OCI-LY7 (cell line): Measurements from ENCODE around the gene NES. TPM values are rescaled to one million over a fixed set of nuclear protein-coding genes. Genes with fewer than 3 reads are reported as not detected.
A peak's percentile ranks its signal among the peaks of the same experiment; 100 is the strongest.

Experiments used
- BruUV-seq: library from RNA; stranded (reverse); fragments of 400-500 nt; replicated peaks from 2 replicates; lab custom pipeline; 2021; lab: Mats Ljungman, UMichigan
- CTCF ChIA-PET: fragments of 300-600 bp; sonication (Branson Sonifier 250); formaldehyde crosslinking; loops from one replicate; lab custom pipeline; 2022; ENCODE audit warnings: antibody characterized with exemption; ENCODE audit not compliant: unreplicated experiment; lab: Charles Lee
- POLR2A ChIA-PET: fragments of 300-600 bp; sonication (Branson Sonifier 250); formaldehyde crosslinking; loops from one replicate; lab custom pipeline; 2022; ENCODE audit warnings: antibody characterized with exemption; lab: Charles Lee
- DNase-seq: peaks from one replicate; pipeline ENCODE4 v3.0.0-alpha.2; 2015; ENCODE audit warnings: low spot score
- H2AFZ ChIP-seq: fragments of 200-600 bp; sonication (generic), shearing (Covaris generic); 2 replicates; pipeline ENCODE4 v1.6.1; 2014; ENCODE audit warnings: mild to moderate bottlenecking, antibody characterized with exemption, low read length, moderate library complexity
- H3K27ac ChIP-seq: fragments of 200-600 bp; sonication (generic); 2 replicates; pipeline ENCODE4 v1.5.1; 2014; ENCODE audit warnings: mixed run types, low read depth, mild to moderate bottlenecking, moderate library complexity, low read length, inconsistent platforms; ENCODE audit not compliant: poor library complexity, severe bottlenecking
- H3K36me3 ChIP-seq: fragments of 200-600 bp; sonication (generic); 2 replicates; pipeline ENCODE4 v1.6.1; 2014; ENCODE audit warnings: mild to moderate bottlenecking, antibody characterized with exemption, low read length, moderate library complexity, mixed read lengths; ENCODE audit not compliant: insufficient read depth
- H3K4me1 ChIP-seq: fragments of 200-600 bp; sonication (generic); 2 replicates; pipeline ENCODE4 v1.5.1; 2014; ENCODE audit warnings: mild to moderate bottlenecking, low read length; ENCODE audit not compliant: insufficient read depth, poor library complexity, severe bottlenecking
- H3K4me2 ChIP-seq: fragments of 200-600 bp; sonication (generic); 2 replicates; pipeline ENCODE4 v1.6.1; 2014; ENCODE audit warnings: mild to moderate bottlenecking, low read length
- H3K4me3 ChIP-seq: fragments of 200-600 bp; sonication (generic); 2 replicates; pipeline ENCODE4 v1.5.1; 2014; ENCODE audit warnings: mild to moderate bottlenecking, low read depth, low read length; ENCODE audit not compliant: poor library complexity, severe bottlenecking
- H3K79me2 ChIP-seq: fragments of 200-600 bp; sonication (generic); 2 replicates; pipeline ENCODE4 v1.6.1; 2016; ENCODE audit warnings: low read depth, mild to moderate bottlenecking, low read length, moderate library complexity, mixed read lengths; ENCODE audit not compliant: insufficient read depth
- H3K9me2 ChIP-seq: fragments of 200-600 bp; sonication (generic); 2 replicates; pipeline ENCODE4 v1.6.1; 2016; ENCODE audit warnings: mild to moderate bottlenecking, low read length, mixed read lengths; ENCODE audit not compliant: insufficient read depth
- H3K9me3 ChIP-seq: fragments of 200-600 bp; sonication (generic); 2 replicates; pipeline ENCODE4 v1.6.1; 2014; ENCODE audit warnings: mild to moderate bottlenecking, mixed run types, low read length, mixed read lengths
- H4K20me1 ChIP-seq: fragments of 200-600 bp; sonication (generic); 2 replicates; pipeline ENCODE4 v1.6.1; 2014; ENCODE audit warnings: mild to moderate bottlenecking, antibody characterized with exemption, low read length, moderate library complexity, mixed read lengths; ENCODE audit not compliant: insufficient read depth
- CTCF ChIP-seq: fragments of 200-600 bp; sonication (generic); conservative IDR thresholded peaks from 2 replicates; pipeline ENCODE4 v1.5.1; 2014; ENCODE audit warnings: mild to moderate bottlenecking, antibody characterized with exemption, low read length, moderate library complexity, mixed read lengths
- EZH2phosphoT487 ChIP-seq: fragments of 200-600 bp; sonication (generic); IDR thresholded peaks from 2 replicates; pipeline ENCODE4 v1.6.1; 2018; ENCODE audit warnings: low read depth, borderline replicate concordance, mild to moderate bottlenecking, mixed run types, antibody characterized with exemption, low read length, moderate library complexity, mixed read lengths
- intact Hi-C: fragments of 100-400 bp; cut with micrococcal nuclease; formaldehyde crosslinking; loops from one replicate; pipeline ENCODE4 v1.10.0; 2022; ENCODE audit not compliant: unreplicated experiment
- total RNA-seq, 2 experiments: library from RNA; depleted of rRNA in 1 of 2; stranded (reverse); fragments of >200 nt in 1 of 2; shearing (Covaris generic) in 1 of 2; gene quantifications; 2 replicates each; pipeline ENCODE4 v1.2.3, GENCODE V29; 2014 to 2022

NES gene
- total RNA-seq, 2 experiments from 2014 or later = not detected

DNA sequence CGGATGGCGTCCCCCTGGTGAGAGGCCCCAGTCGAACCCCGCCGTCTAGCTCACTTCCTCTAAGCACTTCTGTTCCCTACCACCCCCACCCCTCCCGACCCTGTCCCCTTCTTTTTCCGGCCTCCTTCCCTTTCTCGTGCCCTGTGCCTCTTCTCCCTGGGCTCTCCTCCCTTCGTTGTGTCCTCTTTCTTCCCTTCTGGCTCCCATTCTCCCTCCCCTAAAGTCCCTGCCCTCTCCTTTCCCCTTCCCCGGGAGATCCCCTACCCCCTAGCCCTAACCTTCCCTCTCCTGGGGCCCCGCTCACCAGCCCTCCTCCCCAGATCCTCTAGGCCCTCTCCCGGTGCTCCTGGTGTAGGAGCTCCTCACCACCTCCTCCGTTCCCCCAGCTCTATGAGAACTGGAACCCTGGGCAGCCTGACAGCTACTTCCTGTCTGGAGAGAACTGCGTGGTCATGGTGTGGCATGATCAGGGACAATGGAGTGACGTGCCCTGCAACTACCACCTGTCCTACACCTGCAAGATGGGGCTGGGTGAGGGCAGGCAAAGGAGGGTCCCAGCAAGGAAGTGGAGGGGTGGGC is 19.4 kb downstream of the NES start:
- no peaks in the 10 kb centered on the region for H3K9me3 ChIP-seq
- intact Hi-C loops = loop anchor here (1.0 kb wide), 1 partner anchor 31 kb away; no protein-coding TSS in a partner anchor
- ChIA-PET POLR2A (interaction anchor here (0.8 to 1.5 kb wide), 2 partner anchors 21 to 293 kb away, joined by 3 read pairs; no protein-coding TSS in a partner anchor), CTCF (interaction anchor here (0.9 to 1.9 kb wide), 6 partner anchors 9 to 34 kb away, joined by 4 to 12 read pairs (median 5); no protein-coding TSS in a partner anchor)
- no peaks in the 10 kb centered on the region for H3K36me3 ChIP-seq
- peaks cover 39% of the 10 kb centered on the region for H3K4me1 ChIP-seq
- H3K27ac ChIP-seq = no peak overlapping the region
- DNase-seq = no peak
- no peaks in the 10 kb centered on the region for H3K79me2 ChIP-seq
- H4K20me1 ChIP-seq = no peaks in the 10 kb centered on the region
- no TSS peak for BruUV-seq
- H3K9me2 ChIP-seq = no peaks in the 10 kb centered on the region
- no peak overlapping the region for H2AFZ ChIP-seq
- TF ChIP-seq CTCF (peak; percentile 31; the same call in 1 of the 2 replicates), EZH2phosphoT487 (no peak)
- peak overlapping the region; percentile 10; the same call in 1 of the 2 replicates for H3K4me2 ChIP-seq
- H3K4me3 ChIP-seq = no peak overlapping the region

GRCh38 chr1:156656806-156657740 is 20.1 kb downstream of the NES start:
- Histone ChIP-seq H3K9me2 (no peaks in the 10 kb centered on the region), H3K36me3 (no peaks in the 10 kb centered on the region), H3K9me3 (no peaks in the 10 kb centered on the region), H4K20me1 (no peaks in the 10 kb centered on the region), H3K4me3 (no peak overlapping the region), H3K4me2 (peak overlapping the region; percentile 10; the same call in 1 of the 2 replicates), H2AFZ (no peak overlapping the region), H3K4me1 (peaks cover 31% of the 10 kb centered on the region), H3K27ac (no peak overlapping the region), H3K79me2 (no peaks in the 10 kb centered on the region)
- peak; percentile 48 for DNase-seq
- intact Hi-C loops = loop anchor here (1.0 kb wide), 1 partner anchor 30 kb away; no protein-coding TSS in a partner anchor
- no TSS peak for BruUV-seq
- ChIA-PET CTCF (interaction anchor here (0.9 to 2.1 kb wide), 7 partner anchors 9 to 33 kb away, joined by 4 to 12 read pairs (median 6); no protein-coding TSS in a partner anchor), POLR2A (interaction anchor here (1.5 kb wide), 1 partner anchor 21 kb away, joined by 3 read pairs; no protein-coding TSS in a partner anchor)
- no peak for TF ChIP-seq EZH2phosphoT487
- peak; percentile 92 for TF ChIP-seq CTCF
